Type B pancreatic cell (in vitro differentiated cells): Measurements from ENCODE around the gene ARPC4. TPM values are rescaled to one million over a fixed set of nuclear protein-coding genes. Genes with fewer than 3 reads are reported as not detected.

Source experiments
- DNase-seq: peaks from one replicate; pipeline ENCODE4 v3.0.0; 2021; ENCODE audit warnings: mixed read lengths; ENCODE audit not compliant: unreplicated experiment; ENCODE audit errors: extremely low spot score
- H3K27ac Mint-ChIP-seq: 2 replicates; pipeline ENCODE4 v1.8.0; 2021; ENCODE audit warnings: mild to moderate bottlenecking, mixed read lengths
- H3K27me3 Mint-ChIP-seq: 2 replicates; pipeline ENCODE4 v1.8.0; 2021; ENCODE audit warnings: mixed read lengths
- H3K36me3 Mint-ChIP-seq: 2 replicates; pipeline ENCODE4 v1.8.0; 2021; ENCODE audit warnings: mixed read lengths
- H3K4me1 Mint-ChIP-seq: one replicate; pipeline ENCODE4 v1.8.0; 2021; ENCODE audit warnings: mixed read lengths; ENCODE audit not compliant: unreplicated experiment
- H3K4me3 Mint-ChIP-seq: 2 replicates; pipeline ENCODE4 v1.8.0; 2021; ENCODE audit warnings: mild to moderate bottlenecking, mixed read lengths
- H3K9me3 Mint-ChIP-seq: 2 replicates; pipeline ENCODE4 v1.8.0; 2021; ENCODE audit warnings: mixed read lengths
- CTCF ChIP-seq: fragments of 200-600 bp; sonication (generic); conservative IDR thresholded peaks from 2 replicates; pipeline ENCODE4 v1.5.0; 2021; ENCODE audit warnings: antibody characterized with exemption, mild to moderate bottlenecking
- total RNA-seq: library from RNA; stranded (reverse); gene quantifications from 2 replicates; pipeline ENCODE4 v1.2.1, GENCODE V29; 2021; ENCODE audit warnings: low replicate concordance

ARPC4 gene
- total RNA-seq, 1 donor from 2014 or later = 131 TPM

DNA sequence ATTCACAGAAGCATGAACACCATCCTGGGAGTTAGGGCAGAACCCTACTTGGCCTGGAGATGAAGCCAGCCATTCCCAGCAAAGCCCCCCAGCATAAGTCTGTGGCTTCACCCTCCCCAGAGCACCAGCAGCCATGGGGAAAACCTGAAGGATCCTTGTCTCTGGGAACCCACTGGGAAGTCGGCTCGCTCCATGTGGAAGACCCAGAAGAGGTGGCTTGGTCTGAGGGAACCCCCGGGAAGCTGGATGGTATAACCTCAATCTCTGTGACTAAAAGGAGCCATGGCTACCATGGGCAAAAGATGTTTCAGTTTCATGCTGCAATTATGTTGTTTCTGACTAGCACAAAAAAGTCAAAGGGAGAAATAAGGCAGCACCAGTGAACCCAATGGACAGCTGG lies 62.7 kb downstream of the ARPC4 start:
- Mint-ChIP-seq H3K27me3 (peaks cover 16% of the 10 kb centered on the region), H3K4me3 (no peak overlapping the region), H3K27ac (no peak overlapping the region), H3K36me3 (no peaks in the 10 kb centered on the region), H3K4me1 (peaks cover 13% of the 10 kb centered on the region), H3K9me3 (no peaks in the 10 kb centered on the region)
- DNase-seq = no peak
- TF ChIP-seq CTCF = no peak

Other genes with a start within 250 kb of the ARPC4 start
- gene LHFPL4, start 239.3 kb upstream of the ARPC4 start, total RNA-seq = 1.7 and 3.5 TPM in 2 replicates
- gene MTMR14, start 143.6 kb upstream of the ARPC4 start, total RNA-seq = 30.0 and 34.7 TPM in 2 replicates
- gene CPNE9, start 89.2 kb upstream of the ARPC4 start, total RNA-seq = 0.34 and 0.59 TPM in 2 replicates
- 22.6 and 28.0 TPM in 2 replicates for gene BRPF1, start 61.3 kb upstream of the ARPC4 start, total RNA-seq
- 22.8 and 40.4 TPM in 2 replicates for gene OGG1, start 43.1 kb upstream of the ARPC4 start, total RNA-seq
- gene CAMK1, start 23.1 kb upstream of the ARPC4 start, total RNA-seq = 2.7 and 9.1 TPM in 2 replicates
- 48.4 and 54.3 TPM in 2 replicates for gene TADA3, start 609 bp upstream of the ARPC4 start, total RNA-seq
- gene TTLL3, start 17.2 kb downstream of the ARPC4 start, total RNA-seq = 25.8 and 42.2 TPM in 2 replicates
- 50.9 and 55.0 TPM in 2 replicates for gene RPUSD3, start 50.9 kb downstream of the ARPC4 start, total RNA-seq
- 0.60 and 1.6 TPM in 2 replicates for gene CIDEC, start 87.2 kb downstream of the ARPC4 start, total RNA-seq
- gene JAGN1, start 97.5 kb downstream of the ARPC4 start, total RNA-seq = 35.4 and 40.4 TPM in 2 replicates
- 13.6 and 24.3 TPM in 2 replicates for gene IL17RE, start 109.8 kb downstream of the ARPC4 start, total RNA-seq
- 22.6 and 30.0 TPM in 2 replicates for gene IL17RC, start 124.0 kb downstream of the ARPC4 start, total RNA-seq
- gene CRELD1, start 140.8 kb downstream of the ARPC4 start, total RNA-seq = 40.1 and 44.3 TPM in 2 replicates
- 8.2 and 11.3 TPM in 2 replicates for gene PRRT3, start 159.3 kb downstream of the ARPC4 start, total RNA-seq
- gene EMC3, start 193.8 kb downstream of the ARPC4 start, total RNA-seq = 51.8 and 71.9 TPM in 2 replicates
- 17.7 and 38.0 TPM in 2 replicates for gene FANCD2, start 233.4 kb downstream of the ARPC4 start, total RNA-seq